ENCODE results near the gene PTPRS.

PTPRS gene

DNA sequence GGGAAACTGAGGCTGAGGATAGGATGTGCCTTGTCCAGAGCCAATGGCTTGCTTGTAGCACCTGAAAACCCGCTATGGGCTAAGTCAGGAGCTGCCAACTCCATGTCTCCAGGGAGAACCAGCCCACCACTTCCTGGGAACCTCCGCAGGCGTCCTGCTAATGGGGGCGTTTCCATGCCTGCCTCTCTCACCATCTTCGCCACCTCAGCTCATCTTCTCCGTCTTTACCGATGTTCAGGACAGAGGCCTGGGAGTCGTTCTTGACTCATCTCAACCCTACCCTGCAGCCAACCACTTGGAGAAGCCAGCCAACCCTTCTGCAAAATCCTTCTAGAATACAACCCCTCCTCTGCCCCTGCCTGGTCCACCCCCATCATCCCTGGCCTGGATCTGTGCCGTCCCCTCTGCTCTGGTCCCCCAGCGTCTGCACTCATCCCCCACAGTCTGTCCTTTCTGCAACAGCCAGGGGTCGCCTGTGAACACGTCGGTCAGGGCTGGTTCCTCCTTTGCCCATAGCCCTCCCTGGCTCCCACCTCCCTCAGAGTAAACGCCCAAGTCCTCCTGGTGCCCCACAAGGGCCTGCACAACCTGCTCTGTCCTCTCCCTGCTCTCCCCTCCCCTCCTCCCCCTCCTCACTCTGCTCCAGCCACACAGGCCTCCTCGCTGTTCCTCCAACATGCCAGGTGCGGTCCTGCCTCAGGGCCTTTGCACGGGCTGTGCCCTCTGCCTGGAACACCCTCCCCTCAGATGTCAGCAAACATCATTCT lies 31.0 kb downstream of the PTPRS start:
- peak; percentile 40 for TF ChIP-seq CTCF (conservative IDR thresholded peaks at IDR 0.05; ENCODE audit: low read depth, low read length)
- H3K4me3 ChIP-seq (ENCODE audit: low read depth, low read length), result no peak overlapping the region
- DNase-seq (ENCODE audit: low read depth), result no peak

GRCh38 chr19:5308451-5309437 lies 31.9 kb downstream of the PTPRS start:
- DNase-seq (ENCODE audit: low read depth), result peak; percentile 95
- H3K4me3 ChIP-seq (ENCODE audit: low read depth, low read length), result peak overlapping the region; percentile 44
- no peak for TF ChIP-seq CTCF (conservative IDR thresholded peaks at IDR 0.05; ENCODE audit: low read depth, low read length)

DNA sequence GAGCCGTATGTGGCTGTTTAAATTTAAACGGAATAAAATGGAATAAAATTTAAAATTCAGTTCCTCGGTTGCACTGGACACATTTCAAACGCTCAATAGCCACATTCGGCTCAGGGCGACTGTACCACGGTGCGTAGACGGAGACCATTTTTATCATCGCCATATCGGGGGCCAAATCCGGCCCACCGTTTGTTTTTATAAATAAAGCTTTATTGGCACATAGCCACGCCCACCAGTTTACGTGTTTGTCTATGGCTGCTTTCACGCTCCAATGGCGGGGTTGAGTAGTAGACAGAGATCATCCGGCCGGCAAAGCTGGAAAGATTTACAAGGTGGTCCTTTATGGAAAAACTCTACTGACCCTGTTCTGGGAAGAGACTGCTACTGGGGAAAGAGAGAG lies 33.0 kb downstream of the PTPRS start:
- DNase-seq (ENCODE audit: low read depth), result no peak
- no peak overlapping the region for H3K4me3 ChIP-seq (ENCODE audit: low read depth, low read length)
- no peak for TF ChIP-seq CTCF (conservative IDR thresholded peaks at IDR 0.05; ENCODE audit: low read depth, low read length)

- no peak overlapping the region for H3K4me3 ChIP-seq (ENCODE audit: low read depth, low read length)
- DNase-seq (ENCODE audit: low read depth), result no peak
- TF ChIP-seq CTCF (conservative IDR thresholded peaks at IDR 0.05; ENCODE audit: low read depth, low read length), result no peak
Observed at GRCh38 chr19:5305163-5305562, 35.4 kb downstream of the PTPRS start.

DNA sequence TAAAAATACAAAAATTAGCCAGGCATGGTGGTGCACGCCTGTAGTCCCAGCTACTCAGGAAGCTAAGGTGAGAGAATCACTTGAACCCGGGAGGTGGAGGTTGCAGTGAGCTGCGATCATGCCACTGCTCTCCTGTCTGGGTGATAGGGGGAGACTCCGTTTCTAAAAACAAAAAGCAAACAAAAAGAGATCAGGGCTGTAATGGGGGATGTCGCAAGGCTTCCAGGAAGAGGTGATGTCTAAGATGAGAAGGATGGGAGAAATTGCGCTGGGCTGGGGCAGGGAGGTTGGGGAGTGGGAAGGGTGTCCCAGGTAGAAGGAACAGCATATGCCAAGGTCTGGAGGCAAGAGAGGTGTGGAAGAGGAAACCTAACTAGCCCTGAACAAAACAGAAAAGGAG lies 36.1 kb downstream of the PTPRS start:
- H3K4me3 ChIP-seq (ENCODE audit: low read depth, low read length), result no peak overlapping the region
- TF ChIP-seq CTCF (conservative IDR thresholded peaks at IDR 0.05; ENCODE audit: low read depth, low read length), result no peak
- DNase-seq (ENCODE audit: low read depth), result no peak

DNA sequence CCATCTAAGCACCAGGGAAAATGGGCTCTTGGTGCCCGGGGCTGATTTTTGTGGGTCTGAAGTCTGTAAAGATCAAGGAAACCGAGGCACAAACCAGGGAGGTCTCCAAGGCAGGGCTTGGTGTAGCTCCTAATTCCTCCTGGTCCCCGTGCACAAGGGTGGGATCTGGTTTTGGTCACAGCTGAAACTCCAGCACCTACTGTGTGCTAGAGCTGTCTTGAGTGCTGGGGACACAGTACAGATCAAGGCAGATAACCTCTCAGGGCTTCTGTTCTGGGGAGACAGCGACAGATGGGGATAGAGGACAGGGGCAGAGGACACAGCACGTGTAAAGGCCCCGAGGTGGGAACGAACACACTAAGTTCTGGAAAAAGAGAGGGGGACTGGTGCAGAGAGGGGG lies 37.4 kb downstream of the PTPRS start:
- no peak for DNase-seq (ENCODE audit: low read depth)
- no peak overlapping the region for H3K4me3 ChIP-seq (ENCODE audit: low read depth, low read length)
- TF ChIP-seq CTCF (conservative IDR thresholded peaks at IDR 0.05; ENCODE audit: low read depth, low read length), result no peak
